Measurements from ENCODE around the gene RNASE1.

- TF ChIP-seq CTCF (IDR thresholded peaks at IDR 0.05) (no peak), EZH2 (IDR thresholded peaks at IDR 0.05) (no peak), EZH2phosphoT487 (IDR thresholded peaks at IDR 0.05) (no peak)
Measured at GRCh38 chr14:20801726-20802125, 918 bp downstream of the RNASE1 start.
